ENCODE measurements around the gene ZBTB9. TPM values are rescaled to one million over a fixed set of nuclear protein-coding genes. Genes with fewer than 3 reads are reported as not detected.

Gene ZBTB9
- total RNA-seq, 1 donor from 2014 or later, result 9.6 TPM

- Mint-ChIP-seq H3K4me1 (ENCODE audit: low read depth, unreplicated experiment) (no peaks in the 10 kb centered on the region), H3K27ac (ENCODE audit: unreplicated experiment) (no peak overlapping the region), H3K9me3 (ENCODE audit: unreplicated experiment) (peaks cover 4% of the 10 kb centered on the region), H3K27me3 (ENCODE audit: unreplicated experiment) (peaks cover 8% of the 10 kb centered on the region), H3K36me3 (ENCODE audit: unreplicated experiment) (no peaks in the 10 kb centered on the region), H3K4me3 (ENCODE audit: unreplicated experiment) (no peak overlapping the region)
- TF ChIP-seq CTCF (IDR thresholded peaks at IDR 0.05; ENCODE audit: partially characterized antibody, unreplicated experiment), result no peak
- DNase-seq, result no peak
Observed at GRCh38 chr6:33445119-33445603, 9.2 kb upstream of the ZBTB9 start.

GRCh38 chr6:33446356-33446755 is 8.0 kb upstream of the ZBTB9 start:
- Mint-ChIP-seq H3K36me3 (ENCODE audit: unreplicated experiment) (no peaks in the 10 kb centered on the region), H3K4me1 (ENCODE audit: low read depth, unreplicated experiment) (no peaks in the 10 kb centered on the region), H3K9me3 (ENCODE audit: unreplicated experiment) (peaks cover 4% of the 10 kb centered on the region), H3K4me3 (ENCODE audit: unreplicated experiment) (no peak overlapping the region), H3K27me3 (ENCODE audit: unreplicated experiment) (peaks cover 5% of the 10 kb centered on the region), H3K27ac (ENCODE audit: unreplicated experiment) (no peak overlapping the region)
- DNase-seq, result no peak
- TF ChIP-seq CTCF (IDR thresholded peaks at IDR 0.05; ENCODE audit: partially characterized antibody, unreplicated experiment), result no peak

GRCh38 chr6:33450434-33450833 is 3.9 kb upstream of the ZBTB9 start:
- no peaks in the 10 kb centered on the region for H3K36me3 Mint-ChIP-seq (ENCODE audit: unreplicated experiment)
- H3K4me1 Mint-ChIP-seq (ENCODE audit: low read depth, unreplicated experiment), result peaks cover 7% of the 10 kb centered on the region
- DNase-seq, result no peak
- TF ChIP-seq CTCF (IDR thresholded peaks at IDR 0.05; ENCODE audit: partially characterized antibody, unreplicated experiment), result no peak
- peaks cover 9% of the 10 kb centered on the region for H3K9me3 Mint-ChIP-seq (ENCODE audit: unreplicated experiment)
- no peak overlapping the region for H3K4me3 Mint-ChIP-seq (ENCODE audit: unreplicated experiment)
- no peak overlapping the region for H3K27ac Mint-ChIP-seq (ENCODE audit: unreplicated experiment)
- peaks cover 8% of the 10 kb centered on the region for H3K27me3 Mint-ChIP-seq (ENCODE audit: unreplicated experiment)

GRCh38 chr6:33451606-33452005 is 2.8 kb upstream of the ZBTB9 start:
- Mint-ChIP-seq H3K36me3 (ENCODE audit: unreplicated experiment) (peaks cover 2% of the 10 kb centered on the region), H3K27ac (ENCODE audit: unreplicated experiment) (no peak overlapping the region)
- TF ChIP-seq CTCF (IDR thresholded peaks at IDR 0.05; ENCODE audit: partially characterized antibody, unreplicated experiment), result no peak

GRCh38 chr6:33452496-33452895 is 1.9 kb upstream of the ZBTB9 start:
- DNase-seq, result no peak
- peaks cover 7% of the 10 kb centered on the region for H3K9me3 Mint-ChIP-seq (ENCODE audit: unreplicated experiment)
- TF ChIP-seq CTCF (IDR thresholded peaks at IDR 0.05; ENCODE audit: partially characterized antibody, unreplicated experiment), result no peak
- H3K4me1 Mint-ChIP-seq (ENCODE audit: low read depth, unreplicated experiment), result peaks cover 7% of the 10 kb centered on the region
- H3K27me3 Mint-ChIP-seq (ENCODE audit: unreplicated experiment), result peaks cover 7% of the 10 kb centered on the region
- H3K27ac Mint-ChIP-seq (ENCODE audit: unreplicated experiment), result no peak overlapping the region
- peaks cover 6% of the 10 kb centered on the region for H3K36me3 Mint-ChIP-seq (ENCODE audit: unreplicated experiment)
- no peak overlapping the region for H3K4me3 Mint-ChIP-seq (ENCODE audit: unreplicated experiment)

More at GRCh38 chr6:33451606-33452005, 2.8 kb upstream of the ZBTB9 start:
- no peak for DNase-seq
- peaks cover 8% of the 10 kb centered on the region for H3K27me3 Mint-ChIP-seq (ENCODE audit: unreplicated experiment)
- H3K4me1 Mint-ChIP-seq (ENCODE audit: low read depth, unreplicated experiment), result peaks cover 7% of the 10 kb centered on the region
- no peak overlapping the region for H3K4me3 Mint-ChIP-seq (ENCODE audit: unreplicated experiment)
- peaks cover 9% of the 10 kb centered on the region for H3K9me3 Mint-ChIP-seq (ENCODE audit: unreplicated experiment)

All from glutamatergic neuron (in vitro differentiated cells).